Neural progenitor cell (in vitro differentiated cells): Measurements from ENCODE around the gene COX4I2. TPM values are rescaled to one million over a fixed set of nuclear protein-coding genes. Genes with fewer than 3 reads are reported as not detected.

Experiments used
- DNase-seq: peaks from one replicate; pipeline ENCODE4 v3.0.0-alpha.2; 2016; ENCODE audit warnings: low spot score
- H2AFZ ChIP-seq: fragments of 200-600 bp; sonication (generic); replicated peaks from 2 replicates; pipeline ENCODE4 v1.6.1; 2016; ENCODE audit warnings: antibody characterized with exemption
- H3F3A ChIP-seq: fragments of 200-600 bp; sonication (generic); 2 replicates; pipeline ENCODE4 v1.6.1; 2016; ENCODE audit warnings: antibody characterized with exemption, low read depth
- H3K27ac ChIP-seq: fragments of 200-600 bp; sonication (generic); 2 replicates; pipeline ENCODE4 v1.5.1; 2016; ENCODE audit warnings: mild to moderate bottlenecking
- H3K27me3 ChIP-seq: fragments of 200-600 bp; sonication (generic); 2 replicates; pipeline ENCODE4 v1.6.1; 2016; ENCODE audit warnings: mild to moderate bottlenecking, moderate library complexity
- H3K36me3 ChIP-seq: fragments of 200-600 bp; sonication (generic); 2 replicates; pipeline ENCODE4 v1.5.1; 2016
- H3K4me1 ChIP-seq: fragments of 200-600 bp; sonication (generic); 2 replicates; pipeline ENCODE4 v1.6.1; 2016; ENCODE audit warnings: mixed run types
- H3K4me2 ChIP-seq: fragments of 200-600 bp; sonication (generic); 2 replicates; pipeline ENCODE4 v1.6.1; 2016
- H3K4me3 ChIP-seq: fragments of 200-600 bp; sonication (generic); 2 replicates; pipeline ENCODE4 v1.5.1; 2016
- H3K79me2 ChIP-seq: fragments of 200-600 bp; sonication (generic); 2 replicates; pipeline ENCODE4 v1.6.1; 2016; ENCODE audit warnings: low read depth
- H3K9ac ChIP-seq: fragments of 200-600 bp; sonication (generic); 2 replicates; pipeline ENCODE4 v1.6.1; 2016
- H3K9me3 ChIP-seq: fragments of 200-600 bp; sonication (generic); 2 replicates; pipeline ENCODE4 v1.5.1; 2016; ENCODE audit warnings: low read depth
- H4K20me1 ChIP-seq: fragments of 200-600 bp; sonication (generic); 2 replicates; pipeline ENCODE4 v1.6.1; 2016; ENCODE audit warnings: low read depth
- H3K27ac Mint-ChIP-seq: 3 replicates; pipeline ENCODE4 v1.8.0; 2021; ENCODE audit warnings: mixed read lengths
- H3K27me3 Mint-ChIP-seq: 2 replicates; pipeline ENCODE4 v1.8.0; 2022; ENCODE audit warnings: low read depth, mild to moderate bottlenecking, inconsistent platforms, moderate library complexity, mixed read lengths; ENCODE audit not compliant: insufficient read depth
- H3K36me3 Mint-ChIP-seq: 3 replicates; pipeline ENCODE4 v1.8.0; 2021; ENCODE audit warnings: mixed read lengths
- H3K4me1 Mint-ChIP-seq: 3 replicates; pipeline ENCODE4 v1.8.0; 2021; ENCODE audit warnings: mixed read lengths
- H3K4me3 Mint-ChIP-seq: 3 replicates; pipeline ENCODE4 v1.8.0; 2021; ENCODE audit warnings: mild to moderate bottlenecking, moderate library complexity, mixed read lengths
- H3K9me3 Mint-ChIP-seq: 3 replicates; pipeline ENCODE4 v1.8.0; 2020; ENCODE audit warnings: mixed read lengths
- CTCF ChIP-seq: fragments of 200-600 bp; sonication (generic); IDR thresholded peaks from 2 replicates; pipeline ENCODE4 v1.5.1; 2017; ENCODE audit warnings: antibody characterized with exemption, mild to moderate bottlenecking
- EZH2 ChIP-seq: fragments of 200-600 bp; sonication (generic); IDR thresholded peaks from 2 replicates; pipeline ENCODE4 v1.6.1; 2017; ENCODE audit warnings: antibody characterized with exemption, mild to moderate bottlenecking, moderate library complexity
- EZH2phosphoT487 ChIP-seq: fragments of 200-600 bp; sonication (generic); IDR thresholded peaks from 2 replicates; pipeline ENCODE4 v1.6.1; 2017; ENCODE audit warnings: antibody characterized with exemption
- total RNA-seq: library from RNA; depleted of rRNA; stranded (reverse); fragments of >200 nt; gene quantifications from 2 replicates; pipeline ENCODE4 v1.2.3, GENCODE V29; 2015; ENCODE audit warnings: low replicate concordance

The COX4I2 gene
- total RNA-seq, 1 donor from 2014 or later = not detected

DNA sequence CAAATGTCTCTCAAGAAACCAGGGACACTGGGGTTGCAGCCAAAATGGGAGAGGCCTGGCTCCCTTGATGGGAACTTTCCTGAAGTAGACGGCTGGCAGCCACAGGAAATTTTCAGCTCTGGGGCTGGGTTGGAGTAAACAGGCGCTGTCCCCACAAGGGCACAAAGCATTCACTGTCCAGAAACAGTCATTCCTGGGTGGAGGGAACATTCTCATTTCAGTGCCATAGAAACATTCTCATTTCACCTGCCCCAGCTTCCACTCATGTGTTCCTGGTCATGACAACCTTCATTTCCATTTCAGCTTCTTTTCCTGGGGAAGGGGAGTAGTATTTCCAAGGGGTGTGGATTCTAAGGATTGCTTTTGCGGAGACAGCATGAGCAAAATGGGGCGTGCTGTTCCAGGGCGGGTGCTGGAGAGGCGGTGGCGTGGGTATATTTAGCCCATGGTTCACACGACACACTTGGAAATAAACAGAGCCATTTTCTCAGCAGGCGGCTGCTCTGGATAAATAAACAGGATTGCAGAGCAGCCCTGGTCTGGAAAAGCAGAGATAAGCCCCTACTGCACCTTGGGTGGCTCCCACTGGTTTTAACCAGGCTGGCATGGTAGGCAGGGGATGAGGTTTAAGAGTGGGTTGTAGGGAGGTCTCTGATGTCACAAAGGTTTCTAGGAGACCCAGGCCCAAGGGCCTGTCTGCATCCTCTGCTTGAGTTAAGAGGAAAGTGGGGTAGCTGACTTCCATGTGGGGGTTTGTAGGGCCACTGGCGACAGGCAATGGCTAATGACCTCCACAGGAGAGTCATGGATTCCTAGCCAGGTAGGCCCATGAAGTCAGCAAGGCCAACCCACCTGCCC, 32.9 kb downstream of the COX4I2 start:
- H3K27ac ChIP-seq = no peak overlapping the region
- H3K79me2 ChIP-seq = peaks cover 5% of the 10 kb centered on the region
- no peaks in the 10 kb centered on the region for H3K9me3 ChIP-seq
- Mint-ChIP-seq H3K4me3 (no peak overlapping the region), H3K27ac (no peak overlapping the region), H3K9me3 (no peaks in the 10 kb centered on the region), H3K27me3 (peaks cover 7% of the 10 kb centered on the region), H3K4me1 (peaks cover 8% of the 10 kb centered on the region), H3K36me3 (peaks cover 8% of the 10 kb centered on the region)
- H3K9ac ChIP-seq = no peak overlapping the region
- peaks cover 11% of the 10 kb centered on the region for H3K4me1 ChIP-seq
- H3K27me3 ChIP-seq = no peaks in the 10 kb centered on the region
- no peak for DNase-seq
- no peak for TF ChIP-seq CTCF
- H4K20me1 ChIP-seq = peaks cover 24% of the 10 kb centered on the region
- no peaks in the 10 kb centered on the region for H3F3A ChIP-seq
- no peak overlapping the region for H2AFZ ChIP-seq
- no peaks in the 10 kb centered on the region for H3K36me3 ChIP-seq
- no peak overlapping the region for H3K4me3 ChIP-seq
- no peak overlapping the region for H3K4me2 ChIP-seq

DNA sequence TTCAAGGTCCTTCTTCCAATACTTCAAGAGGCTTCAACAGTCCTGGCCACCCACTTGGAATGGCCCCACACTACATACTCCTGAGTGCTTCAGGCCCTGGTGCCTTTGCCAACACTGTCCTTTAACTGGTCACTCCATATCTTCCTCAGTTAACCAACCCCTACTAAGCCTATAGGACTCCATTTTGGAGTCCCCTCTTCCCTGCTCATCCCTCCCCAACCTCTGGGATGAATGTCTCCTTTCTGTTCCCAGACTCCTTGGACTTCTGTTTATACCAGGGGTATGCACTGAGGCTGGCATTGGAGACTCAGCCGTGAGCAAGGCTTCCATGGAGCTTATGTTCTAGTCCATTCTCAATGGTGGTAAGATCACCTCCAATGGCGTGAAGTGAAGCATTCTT, 33.6 kb downstream of the COX4I2 start:
- Histone ChIP-seq H3K9ac (no peak overlapping the region), H3K79me2 (peaks cover 5% of the 10 kb centered on the region), H3K4me2 (no peak overlapping the region), H3K4me1 (peaks cover 6% of the 10 kb centered on the region), H3K27me3 (no peaks in the 10 kb centered on the region), H3K36me3 (no peaks in the 10 kb centered on the region), H2AFZ (no peak overlapping the region), H3K27ac (no peak overlapping the region), H3K9me3 (no peaks in the 10 kb centered on the region), H4K20me1 (peaks cover 22% of the 10 kb centered on the region), H3K4me3 (no peak overlapping the region), H3F3A (no peaks in the 10 kb centered on the region)
- Mint-ChIP-seq H3K4me3 (no peak overlapping the region), H3K36me3 (peaks cover 2% of the 10 kb centered on the region), H3K27ac (no peak overlapping the region), H3K27me3 (peaks cover 9% of the 10 kb centered on the region), H3K9me3 (no peaks in the 10 kb centered on the region), H3K4me1 (peaks cover 3% of the 10 kb centered on the region)
- TF ChIP-seq EZH2 (no peak), CTCF (no peak), EZH2phosphoT487 (no peak)
- DNase-seq = no peak

DNA sequence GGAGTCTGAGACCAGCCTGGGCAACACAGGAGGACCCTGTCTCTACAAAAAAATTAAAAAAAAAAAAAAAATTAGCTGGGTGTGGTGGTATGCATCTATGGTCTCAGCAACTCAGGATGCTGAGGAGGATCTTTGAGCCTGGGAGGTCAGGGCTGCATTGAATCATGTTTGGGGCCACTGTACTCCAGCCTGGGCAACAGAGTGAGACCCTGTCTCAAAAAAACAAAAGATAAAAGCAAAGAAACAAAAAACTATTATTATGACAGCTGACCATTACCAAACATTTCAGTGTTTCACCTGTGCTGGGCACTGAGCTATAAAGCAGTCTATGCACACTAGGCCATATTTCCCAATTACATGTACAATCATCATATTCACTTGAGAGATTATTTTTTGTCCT, 35.7 kb downstream of the COX4I2 start:
- Histone ChIP-seq H4K20me1 (peaks cover 13% of the 10 kb centered on the region), H3K9ac (no peak overlapping the region), H3K79me2 (peaks cover 22% of the 10 kb centered on the region), H3K4me3 (no peak overlapping the region), H3K27ac (no peak overlapping the region), H3K27me3 (no peaks in the 10 kb centered on the region), H3F3A (no peaks in the 10 kb centered on the region), H3K4me1 (peaks cover 4% of the 10 kb centered on the region), H3K9me3 (no peaks in the 10 kb centered on the region), H3K4me2 (no peak overlapping the region), H3K36me3 (no peaks in the 10 kb centered on the region), H2AFZ (no peak overlapping the region)
- Mint-ChIP-seq H3K36me3 (peaks cover 9% of the 10 kb centered on the region), H3K4me1 (peaks cover 8% of the 10 kb centered on the region), H3K9me3 (no peaks in the 10 kb centered on the region), H3K4me3 (no peak overlapping the region), H3K27ac (no peak overlapping the region), H3K27me3 (peaks cover 8% of the 10 kb centered on the region)
- no peak for DNase-seq
- TF ChIP-seq EZH2 (no peak), EZH2phosphoT487 (no peak), CTCF (no peak)
